H9 (cell line): ENCODE results near the gene KIF5C. TPM values are rescaled to one million over a fixed set of nuclear protein-coding genes. Genes with fewer than 3 reads are reported as not detected.

Experiments
- DNase-seq: peaks from one replicate; pipeline ENCODE4 v3.0.0-alpha.2; 2017
- H2AFZ ChIP-seq: one replicate; pipeline ENCODE4 v1.6.1; 2013; ENCODE audit warnings: mild to moderate bottlenecking, low read length, control low read depth, moderate library complexity
- H2AK5ac ChIP-seq: 2 replicates; pipeline ENCODE4 v1.6.1; 2013; ENCODE audit warnings: low read length, control low read depth, mixed read lengths; ENCODE audit not compliant: insufficient read length
- H2BK120ac ChIP-seq: one replicate; pipeline ENCODE4 v1.6.1; 2013; ENCODE audit warnings: low read depth, mild to moderate bottlenecking, low read length, control low read depth, inconsistent platforms; ENCODE audit not compliant: poor library complexity, severe bottlenecking
- H2BK12ac ChIP-seq: 2 replicates; pipeline ENCODE4 v1.6.1; 2013; ENCODE audit warnings: low read length, control low read depth, mixed read lengths, low read depth; ENCODE audit not compliant: insufficient read length
- H2BK15ac ChIP-seq: 2 replicates; pipeline ENCODE4 v1.6.1; 2013; ENCODE audit warnings: low read depth, low read length, control low read depth
- H2BK20ac ChIP-seq: one replicate; pipeline ENCODE4 v1.6.1; 2013; ENCODE audit warnings: low read depth, mild to moderate bottlenecking, low read length, control low read depth, inconsistent platforms; ENCODE audit not compliant: poor library complexity, severe bottlenecking
- H2BK5ac ChIP-seq: 2 replicates; pipeline ENCODE4 v1.6.1; 2013; ENCODE audit warnings: low read length, control low read depth, mixed read lengths; ENCODE audit not compliant: insufficient read length
- H3K14ac ChIP-seq: 2 replicates; pipeline ENCODE4 v1.6.1; 2013; ENCODE audit warnings: low read length, control low read depth; ENCODE audit not compliant: insufficient read depth
- H3K18ac ChIP-seq: 2 replicates; pipeline ENCODE4 v1.6.1; 2013; ENCODE audit warnings: low read depth, mild to moderate bottlenecking, mixed read lengths, low read length, control low read depth; ENCODE audit not compliant: insufficient read length
- H3K23ac ChIP-seq: 2 replicates; pipeline ENCODE4 v1.6.1; 2013; ENCODE audit warnings: low read length, control low read depth, mixed read lengths, low read depth; ENCODE audit not compliant: insufficient read length
- H3K23me2 ChIP-seq: 2 replicates; pipeline ENCODE4 v1.6.1; 2013; ENCODE audit warnings: low read depth, mild to moderate bottlenecking, mixed read lengths, low read length, control low read depth; ENCODE audit not compliant: insufficient read length, poor library complexity, severe bottlenecking
- H3K27ac ChIP-seq: 2 replicates; pipeline ENCODE4 v1.5.1; 2013; ENCODE audit warnings: low read length, control low read depth, mixed read lengths, low read depth; ENCODE audit not compliant: insufficient read length
- H3K27me3 ChIP-seq: 2 replicates; pipeline ENCODE4 v1.6.1; 2013; ENCODE audit warnings: low read length, control low read depth, inconsistent platforms; ENCODE audit not compliant: insufficient read depth
- H3K4ac ChIP-seq: 2 replicates; pipeline ENCODE4 v1.6.1; 2013; ENCODE audit warnings: low read depth, mild to moderate bottlenecking, control low read depth, inconsistent platforms, low read length, moderate library complexity
- H3K4me1 ChIP-seq: 2 replicates; pipeline ENCODE4 v1.6.1; 2013; ENCODE audit warnings: low read length, control low read depth, inconsistent platforms; ENCODE audit not compliant: insufficient read depth
- H3K4me2 ChIP-seq: 2 replicates; pipeline ENCODE4 v1.6.1; 2013; ENCODE audit warnings: low read length, control low read depth, mixed read lengths; ENCODE audit not compliant: insufficient read length, insufficient read depth
- H3K56ac ChIP-seq: 2 replicates; pipeline ENCODE4 v1.6.1; 2013; ENCODE audit warnings: low read depth, mild to moderate bottlenecking, mixed read lengths, low read length, control low read depth; ENCODE audit not compliant: insufficient read length
- H3K79me1 ChIP-seq: 2 replicates; pipeline ENCODE4 v1.6.1; 2013; ENCODE audit warnings: low read depth, mild to moderate bottlenecking, moderate library complexity, low read length, control low read depth, inconsistent platforms; ENCODE audit not compliant: insufficient read depth, poor library complexity, severe bottlenecking
- H3K79me2 ChIP-seq: 2 replicates; pipeline ENCODE4 v1.6.1; 2013; ENCODE audit warnings: low read length, control low read depth, inconsistent platforms; ENCODE audit not compliant: insufficient read depth
- H3K9ac ChIP-seq: 2 replicates; pipeline ENCODE4 v1.6.1; 2013; ENCODE audit warnings: low read length, control low read depth, mixed read lengths; ENCODE audit not compliant: insufficient read length; ENCODE audit errors: extremely low read depth
- H3K9me3 ChIP-seq: one replicate; pipeline ENCODE4 v1.6.1; 2013; ENCODE audit warnings: low read depth, low read length, inconsistent platforms; ENCODE audit not compliant: control insufficient read depth
- H3T11ph ChIP-seq: one replicate; pipeline ENCODE4 v1.6.1; 2013; ENCODE audit warnings: mild to moderate bottlenecking, low read length, control low read depth, inconsistent platforms
- H4K20me1 ChIP-seq: one replicate; pipeline ENCODE4 v1.6.1; 2013; ENCODE audit not compliant: control insufficient read depth, insufficient read length, insufficient read depth
- H4K5ac ChIP-seq: 2 replicates; pipeline ENCODE4 v1.6.1; 2013; ENCODE audit warnings: low read depth, mild to moderate bottlenecking, mixed read lengths, low read length, control low read depth; ENCODE audit not compliant: insufficient read length
- H4K8ac ChIP-seq: replicated peaks from 2 replicates; pipeline ENCODE4 v1.6.1; 2013; ENCODE audit warnings: low read length, control low read depth, mixed read lengths, low read depth; ENCODE audit not compliant: insufficient read length
- H4K91ac ChIP-seq: 2 replicates; pipeline ENCODE4 v1.6.1; 2013; ENCODE audit warnings: low read depth, mild to moderate bottlenecking, moderate library complexity, mixed read lengths, low read length, control low read depth; ENCODE audit not compliant: insufficient read length
- H3K27ac Mint-ChIP-seq, 3 experiments: 2 replicates in 2 of 3; 3 replicates in 1 of 3; pipeline ENCODE4 v1.8.0; 2020 to 2021; ENCODE audit warnings: mixed read lengths in 3 of 3, mild to moderate bottlenecking in 1 of 3, moderate library complexity in 1 of 3
- H3K27me3 Mint-ChIP-seq: 2 replicates; pipeline ENCODE4 v1.8.0; 2021; ENCODE audit warnings: low read depth, mild to moderate bottlenecking, moderate library complexity, mixed read lengths
- H3K36me3 Mint-ChIP-seq, 3 experiments: 2 replicates in 2 of 3; 3 replicates in 1 of 3; pipeline ENCODE4 v1.8.0; 2020 to 2021; ENCODE audit warnings: low read depth in 3 of 3, mixed read lengths in 3 of 3; ENCODE audit not compliant: insufficient read depth in 1 of 3
- H3K4me1 Mint-ChIP-seq, 2 experiments: 2 replicates each; pipeline ENCODE4 v1.8.0; 2020; ENCODE audit warnings: mixed read lengths in 2 of 2
- H3K4me3 Mint-ChIP-seq, 2 experiments: 2 replicates in 1 of 2; 3 replicates in 1 of 2; pipeline ENCODE4 v1.8.0; 2020 to 2021; ENCODE audit warnings: mild to moderate bottlenecking in 2 of 2, mixed read lengths in 2 of 2, moderate library complexity in 1 of 2
- H3K9me3 Mint-ChIP-seq, 2 experiments: 2 replicates in 1 of 2; 3 replicates in 1 of 2; pipeline ENCODE4 v1.8.0; 2020; ENCODE audit warnings: mild to moderate bottlenecking in 2 of 2, mixed read lengths in 2 of 2, moderate library complexity in 1 of 2
- CTCF ChIP-seq: fragments of 200-600 bp; sonication (generic); conservative IDR thresholded peaks from 3 replicates; pipeline ENCODE4 v1.8.0; 2021; ENCODE audit warnings: antibody characterized with exemption, mild to moderate bottlenecking
- WGBS: extraction: QIAGEN DNeasy Blood & Tissue Kit; methylation state at CpG from one replicate; pipeline ENCODE4 v1.1.7; 2013; ENCODE audit warnings: missing lambda C conversion rate, low lambda C conversion rate, mixed read lengths; ENCODE audit not compliant: insufficient read length; ENCODE audit errors: extremely low coverage; 5-methylcytosine and 5-hydroxymethylcytosine counted together
- total RNA-seq: library from RNA; stranded (reverse); gene quantifications from 2 replicates; pipeline ENCODE4 v1.2.1, GENCODE V29; 2021

The KIF5C gene
- total RNA-seq, 1 experiment from 2014 or later: 52.9 TPM

- Histone ChIP-seq H3K79me1 (no peaks in the 10 kb centered on the region), H2BK5ac (no peak overlapping the region), H4K5ac (no peak overlapping the region), H3K4me2 (no peak overlapping the region), H3K18ac (no peak overlapping the region), H2AFZ (no peak overlapping the region), H2BK120ac (no peak overlapping the region), H4K91ac (no peak overlapping the region), H4K20me1 (no peaks in the 10 kb centered on the region), H2BK12ac (no peak overlapping the region), H3K23ac (no peak overlapping the region), H3K56ac (no peak overlapping the region), H3K23me2 (no peaks in the 10 kb centered on the region), H3K14ac (no peak overlapping the region; the same call in 1 of the 2 replicates), H3K4ac (no peak overlapping the region), H3K27ac (no peak overlapping the region), H2BK20ac (no peak overlapping the region), H2AK5ac (no peak overlapping the region), H3K4me1 (peaks cover 4% of the 10 kb centered on the region; the same call in 1 of the 2 replicates), H3K9me3 (no peaks in the 10 kb centered on the region), H3K9ac (no peak overlapping the region), H3K79me2 (peaks cover 3% of the 10 kb centered on the region; the same call in 1 of the 2 replicates), H3K27me3 (no peaks in the 10 kb centered on the region), H2BK15ac (no peak overlapping the region), H3T11ph (no peak overlapping the region), H4K8ac (no peak overlapping the region)
- Mint-ChIP-seq H3K4me3 (no peak overlapping the region), H3K9me3 (peaks cover 7 to 16% of the 10 kb centered on the region in 2 experiments; a peak in 4 of 5 replicates), H3K27ac (no peak overlapping the region), H3K36me3 (peaks cover 9 to 31% (median 9%) of the 10 kb centered on the region in 3 experiments; a peak in 6 of 7 replicates), H3K4me1 (peaks cover 19 to 21% of the 10 kb centered on the region in 2 experiments), H3K27me3 (no peaks in the 10 kb centered on the region)
- no CpG with 5 or more reads among the region's 1 CpG for WGBS
- TF ChIP-seq CTCF: no peak
- no peak for DNase-seq
These were observed 45.5 kb downstream of the KIF5C start for GRCh38 chr2:148920559-148920958.
